Stomach (tissue), 9 donors: ENCODE measurements around the gene CFAP54. TPM values are rescaled to one million over a fixed set of nuclear protein-coding genes. Genes with fewer than 3 reads are reported as not detected.

ENCODE experiments used
- DNase-seq, 2 donors: peaks; one replicate each; pipeline versions ENCODE4 v3.0.0 to v3.0.0-alpha.2; 2013 to 2019
- H3K27ac ChIP-seq, 5 donors: fragments of 200-600 bp in 4 of 5; sonication (generic) in 4 of 5; one replicate each; pipeline ENCODE4 v1.5.1; 2013 to 2019; ENCODE audit warnings: mild to moderate bottlenecking in 1 of 5, moderate library complexity in 1 of 5
- H3K27me3 ChIP-seq, 3 donors: fragments of 200-600 bp; sonication (generic); one replicate each; pipeline ENCODE4 v1.5.1; 2017 to 2019; ENCODE audit warnings: mixed run types in 1 of 3
- H3K36me3 ChIP-seq, 4 donors: fragments of 200-600 bp; sonication (generic); 1 replicate in 3 of 4; 2 replicates in 1 of 4; pipeline ENCODE4 v1.5.1; 2016 to 2019
- H3K4me1 ChIP-seq, 4 donors: fragments of 200-600 bp; sonication (generic); one replicate each; pipeline ENCODE4 v1.5.1; 2016 to 2019
- H3K4me3 ChIP-seq, 4 donors: fragments of 200-600 bp; sonication (generic) in 3 of 4; one replicate each; pipeline ENCODE4 v1.5.1; 2016 to 2019; ENCODE audit warnings: mild to moderate bottlenecking in 1 of 4
- H3K9me3 ChIP-seq, 4 donors: fragments of 200-600 bp; sonication (generic); one replicate each; pipeline ENCODE4 v1.5.1; 2016 to 2019
- EP300 ChIP-seq: sonication (generic); formaldehyde crosslinking; IDR thresholded peaks from one replicate; pipeline ENCODE4 v1.6.1; 2017; ENCODE audit warnings: antibody characterized with exemption
- POLR2A ChIP-seq, 4 donors: fragments of 450-650 bp; IDR thresholded peaks; one replicate each; pipeline ENCODE4 v1.6.1; 2016; ENCODE audit warnings: antibody characterized with exemption in 4 of 4, control low read depth in 2 of 4, mild to moderate bottlenecking in 1 of 4, moderate library complexity in 1 of 4
- POLR2AphosphoS5 ChIP-seq, 3 donors: sonication (generic); formaldehyde crosslinking; IDR thresholded peaks; one replicate each; pipeline ENCODE4 v1.6.1; 2016; ENCODE audit warnings: antibody characterized with exemption in 3 of 3
- WGBS, 5 donors: extraction: QIAGEN DNeasy Blood & Tissue Kit in 3 of 5; methylation state at CpG; one replicate each; pipeline versions ENCODE4 v1.1.5 to v1.1.7; 2013 to 2018; 5-methylcytosine and 5-hydroxymethylcytosine counted together
- intact Hi-C: fragments of 100-400 bp; cut with DNase I; formaldehyde crosslinking; loops from one replicate; pipeline ENCODE4 v1.15.1; 2023; ENCODE audit warnings: low total_unique reads
- polyA plus RNA-seq, 3 donors: library from polyadenylated mRNA; stranded (reverse); fragments of 200-250 nt; gene quantifications; one replicate each; pipeline ENCODE4 v1.2.3, GENCODE V29; 2013
- total RNA-seq, 5 donors: library from RNA; depleted of rRNA; stranded (reverse); fragments of >200 nt; gene quantifications; one replicate each; pipeline versions ENCODE4 v1.1.0 to v1.2.3, GENCODE V29; 2014 to 2016
- TF ChIP-seq, protein P1 (sequence below), 7 experiments: fragments of 450-650 bp in 4 of 7; fragments of 200-600 bp in 3 of 7; sonication (generic) in 3 of 7; IDR thresholded peaks; one replicate each; pipeline ENCODE4 v1.5.1; 2016 to 2019; ENCODE audit warnings: antibody characterized with exemption in 7 of 7, control low read depth in 2 of 7, mild to moderate bottlenecking in 1 of 7
- donor health status: healthy with polysubstance abuse.
- donor health status: Bipolar disorder and iron deficiency.
- donor health status: healthy.

The CFAP54 gene
- total and polyA plus RNA-seq, 8 donors, result 0.08 to 36.6 (median 3.0) TPM; not detected in 2

- Histone ChIP-seq H3K4me3 (no peak overlapping the region), H3K27me3 (no peaks in the 10 kb centered on the region), H3K4me1 (no peaks in the 10 kb centered on the region), H3K27ac (no peak overlapping the region), H3K9me3 (no peaks in the 10 kb centered on the region), H3K36me3 (no peaks in the 10 kb centered on the region)
- no peak for DNase-seq
- intact Hi-C loops, result no loop called here
- TF ChIP-seq, protein P1, sequence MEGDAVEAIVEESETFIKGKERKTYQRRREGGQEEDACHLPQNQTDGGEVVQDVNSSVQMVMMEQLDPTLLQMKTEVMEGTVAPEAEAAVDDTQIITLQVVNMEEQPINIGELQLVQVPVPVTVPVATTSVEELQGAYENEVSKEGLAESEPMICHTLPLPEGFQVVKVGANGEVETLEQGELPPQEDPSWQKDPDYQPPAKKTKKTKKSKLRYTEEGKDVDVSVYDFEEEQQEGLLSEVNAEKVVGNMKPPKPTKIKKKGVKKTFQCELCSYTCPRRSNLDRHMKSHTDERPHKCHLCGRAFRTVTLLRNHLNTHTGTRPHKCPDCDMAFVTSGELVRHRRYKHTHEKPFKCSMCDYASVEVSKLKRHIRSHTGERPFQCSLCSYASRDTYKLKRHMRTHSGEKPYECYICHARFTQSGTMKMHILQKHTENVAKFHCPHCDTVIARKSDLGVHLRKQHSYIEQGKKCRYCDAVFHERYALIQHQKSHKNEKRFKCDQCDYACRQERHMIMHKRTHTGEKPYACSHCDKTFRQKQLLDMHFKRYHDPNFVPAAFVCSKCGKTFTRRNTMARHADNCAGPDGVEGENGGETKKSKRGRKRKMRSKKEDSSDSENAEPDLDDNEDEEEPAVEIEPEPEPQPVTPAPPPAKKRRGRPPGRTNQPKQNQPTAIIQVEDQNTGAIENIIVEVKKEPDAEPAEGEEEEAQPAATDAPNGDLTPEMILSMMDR (IDR thresholded peaks at IDR 0.05), result no peak
- no peak for TF ChIP-seq POLR2AphosphoS5 (IDR thresholded peaks at IDR 0.05)
- TF ChIP-seq EP300, result no peak
- no peak for TF ChIP-seq POLR2A (IDR thresholded peaks at IDR 0.05)
Observed at GRCh38 chr12:96872961-96873360, 383.6 kb downstream of the CFAP54 start.

DNA sequence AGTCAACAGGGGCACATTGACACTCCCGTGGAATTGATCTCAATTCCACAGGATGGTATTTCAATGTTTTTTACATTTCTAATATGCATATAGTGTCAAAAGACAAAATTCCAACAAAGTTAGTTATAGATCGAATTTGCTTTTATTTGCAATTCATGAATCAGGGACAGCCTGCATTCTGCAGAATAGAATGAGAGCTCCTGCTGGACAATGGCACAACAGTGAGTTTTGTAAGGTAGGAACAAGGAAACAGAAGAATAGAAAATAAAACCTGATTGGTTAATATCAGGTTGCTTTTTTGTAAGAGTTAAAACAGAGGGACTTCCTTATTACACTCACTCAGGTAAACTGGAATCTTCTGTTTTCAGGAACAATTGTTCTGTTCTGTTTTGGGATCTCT is 384.8 kb downstream of the CFAP54 start:
- intact Hi-C loops, result no loop called here
- no peak overlapping the region for H3K27ac ChIP-seq
- no peaks in the 10 kb centered on the region for H3K9me3 ChIP-seq
- H3K36me3 ChIP-seq, result no peaks in the 10 kb centered on the region
- 87 to 96% (median 89%) methylated on average over 2 of the region's 2 CpGs for WGBS, 5 donors
- no peaks in the 10 kb centered on the region for H3K4me1 ChIP-seq
- H3K27me3 ChIP-seq, result no peaks in the 10 kb centered on the region
- no peak overlapping the region for H3K4me3 ChIP-seq
- no peak for TF ChIP-seq POLR2A (IDR thresholded peaks at IDR 0.05)
- TF ChIP-seq, protein P1 (IDR thresholded peaks at IDR 0.05), result no peak
- no peak for TF ChIP-seq EP300
- no peak for DNase-seq

GRCh38 chr12:96876966-96877365 is 387.6 kb downstream of the CFAP54 start:
- Histone ChIP-seq H3K4me3 (no peak overlapping the region), H3K4me1 (no peaks in the 10 kb centered on the region), H3K27me3 (no peaks in the 10 kb centered on the region), H3K27ac (no peak overlapping the region), H3K9me3 (no peaks in the 10 kb centered on the region), H3K36me3 (no peaks in the 10 kb centered on the region)
- no peak for DNase-seq
- 79 to 95% (median 85%) methylated on average over 3 of the region's 3 CpGs for WGBS, 5 donors
- TF ChIP-seq, protein P1 (IDR thresholded peaks at IDR 0.05), result no peak
- no peak for TF ChIP-seq POLR2A (IDR thresholded peaks at IDR 0.05)
- no peak for TF ChIP-seq EP300
- no peak for TF ChIP-seq POLR2AphosphoS5 (IDR thresholded peaks at IDR 0.05)
- intact Hi-C loops, result no loop called here

DNA sequence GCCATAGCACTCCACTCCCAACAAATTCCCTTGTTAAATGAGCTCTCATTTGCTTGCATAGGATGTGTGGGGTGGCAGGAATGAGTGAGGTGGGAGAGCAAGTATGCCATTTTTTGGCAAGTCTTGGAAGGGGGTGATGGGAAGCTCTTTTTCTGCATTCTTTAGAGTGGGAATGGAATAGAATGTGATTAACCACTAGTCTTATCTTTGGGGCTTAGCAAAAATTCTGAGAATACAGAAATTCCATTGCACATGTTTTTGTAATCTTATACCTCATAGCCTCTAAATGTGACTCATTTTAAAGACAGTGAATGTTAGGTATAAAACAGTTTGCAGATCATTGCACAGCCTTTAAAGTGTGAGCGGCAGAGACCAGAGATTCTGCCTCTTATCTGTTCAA is 389.3 kb downstream of the CFAP54 start:
- Histone ChIP-seq H3K36me3 (no peaks in the 10 kb centered on the region), H3K4me1 (no peaks in the 10 kb centered on the region), H3K4me3 (no peak overlapping the region), H3K27ac (no peak overlapping the region), H3K27me3 (no peaks in the 10 kb centered on the region), H3K9me3 (no peaks in the 10 kb centered on the region)
- DNase-seq, result no peak
- no peak for TF ChIP-seq POLR2A (IDR thresholded peaks at IDR 0.05)
- no peak for TF ChIP-seq POLR2AphosphoS5 (IDR thresholded peaks at IDR 0.05)
- TF ChIP-seq, protein P1 (IDR thresholded peaks at IDR 0.05), result no peak
- no peak for TF ChIP-seq EP300
- intact Hi-C loops, result no loop called here
- whole genome bisulfite sequencing, 5 donors, result 59 to 77% (median 68%) methylated on average over 1 of the region's 1 CpG
